ENCODE results near the gene OLA1.

The OLA1 gene

GRCh38 chr2:174117951-174118930 lies 130.1 kb downstream of the OLA1 start:
- DNase-seq, result no peak

DNA sequence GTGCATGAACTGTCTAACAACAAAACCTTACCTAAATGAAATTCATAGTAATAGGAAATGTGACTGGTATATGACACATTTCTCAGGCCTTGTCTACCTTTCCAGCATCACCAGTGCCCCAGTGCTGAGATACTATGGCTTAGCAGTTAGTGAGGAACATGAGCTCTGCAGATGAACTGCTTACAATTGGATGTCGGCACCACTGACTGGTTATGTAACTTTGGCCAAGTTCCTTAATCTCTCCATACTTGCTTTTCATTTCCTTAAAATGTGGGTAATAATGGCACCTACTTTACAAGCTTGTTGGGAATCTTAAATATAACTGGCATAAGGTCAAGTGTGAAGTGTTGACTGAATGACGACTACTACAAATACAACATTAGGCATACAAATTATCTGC lies 136.3 kb downstream of the OLA1 start:
- DNase-seq, result no peak

- DNase-seq, result no peak
Measured at GRCh38 chr2:174108579-174108978, 139.8 kb downstream of the OLA1 start.

- no peak for DNase-seq
Measured at GRCh38 chr2:174106736-174107135, 141.6 kb downstream of the OLA1 start.

GRCh38 chr2:174094542-174094941 lies 153.8 kb downstream of the OLA1 start:
- DNase-seq, result no peak

DNA sequence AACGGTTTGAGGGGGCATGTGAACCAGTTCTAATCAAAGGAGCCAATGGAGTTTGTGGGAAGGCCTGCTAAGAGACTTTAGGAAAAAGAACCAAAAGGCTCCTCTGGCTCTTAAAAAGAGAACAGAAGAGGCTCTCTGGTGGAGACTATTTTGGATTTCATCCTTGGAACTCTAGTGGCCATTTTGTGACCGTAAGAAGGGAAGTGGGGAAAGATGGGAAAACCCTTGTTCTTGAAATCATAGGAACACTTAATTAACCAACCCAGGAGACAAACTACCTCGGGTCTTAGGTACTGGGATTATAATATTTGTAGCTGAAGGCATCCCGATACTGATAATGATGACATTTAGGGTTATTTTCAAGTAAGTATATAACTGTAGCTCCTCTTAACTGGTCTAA lies 157.9 kb downstream of the OLA1 start:
- DNase-seq, result no peak

- no peak for DNase-seq
Measured at GRCh38 chr2:174088706-174089460, 159.4 kb downstream of the OLA1 start.

- DNase-seq, result no peak
Measured at GRCh38 chr2:174086708-174087107, 161.6 kb downstream of the OLA1 start.

- DNase-seq, result no peak
Measured at GRCh38 chr2:174085781-174086180, 162.6 kb downstream of the OLA1 start.

- no peak for DNase-seq
Measured at GRCh38 chr2:174083843-174084458, 164.4 kb downstream of the OLA1 start.

- DNase-seq, result no peak
Measured at GRCh38 chr2:174080672-174081121, 167.6 kb downstream of the OLA1 start.

GRCh38 chr2:174078275-174078674 lies 170.1 kb downstream of the OLA1 start:
- no peak for DNase-seq

DNA sequence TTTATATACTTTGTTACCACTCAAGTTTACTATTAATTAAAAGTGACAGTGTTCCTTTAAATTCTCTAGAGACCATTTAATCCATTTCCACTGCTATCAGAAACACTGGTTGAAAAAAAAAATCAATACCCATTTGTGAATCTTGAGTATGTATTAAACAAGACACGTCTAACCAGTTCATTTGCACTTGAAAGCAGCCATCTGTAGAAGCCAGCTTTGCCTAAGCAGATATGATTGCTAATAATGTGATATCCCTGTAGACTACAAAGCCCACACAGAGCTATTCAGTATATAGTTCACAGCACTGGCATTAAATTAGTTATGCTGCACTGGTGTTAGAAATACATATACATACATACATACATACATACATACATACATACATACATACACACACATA lies 171.4 kb downstream of the OLA1 start:
- DNase-seq, result no peak

DNA sequence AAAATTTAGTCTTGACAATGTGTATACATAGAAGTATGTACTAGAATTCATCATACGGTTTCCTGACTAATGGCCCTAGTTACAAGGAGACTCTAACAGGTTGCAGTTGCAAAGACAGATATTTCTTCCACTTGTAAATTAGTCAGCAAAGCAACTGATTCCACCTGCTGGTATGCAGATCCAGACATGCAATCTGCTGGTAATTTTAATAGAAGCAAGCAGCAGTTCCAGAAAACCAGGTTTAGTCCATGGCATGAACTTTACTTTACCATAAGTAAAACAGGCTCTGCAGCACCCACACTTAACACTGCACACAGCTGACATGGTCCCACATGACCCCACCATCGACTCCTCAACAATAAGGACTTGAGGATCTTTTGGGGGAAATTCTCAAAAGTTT lies 172.3 kb downstream of the OLA1 start:
- no peak for DNase-seq

DNA sequence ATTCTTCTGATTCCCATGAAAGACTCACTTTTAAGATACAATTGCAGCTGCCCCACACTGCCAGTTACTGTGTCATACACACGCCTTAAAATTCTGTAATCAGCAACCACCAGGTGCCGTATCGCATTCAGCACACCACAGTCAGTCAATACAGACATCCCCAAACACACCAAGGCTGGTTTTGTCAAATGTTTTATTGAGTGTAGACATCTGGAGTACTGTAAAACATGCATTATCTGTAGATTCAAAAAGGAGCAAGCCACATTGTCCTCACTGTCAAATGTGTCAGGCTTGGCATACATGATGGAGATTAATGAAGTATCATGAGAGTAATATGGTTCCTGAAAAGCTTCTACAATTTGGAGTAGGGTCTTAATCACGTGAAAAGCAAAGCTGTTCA lies 173.5 kb downstream of the OLA1 start:
- DNase-seq, result no peak

DNA sequence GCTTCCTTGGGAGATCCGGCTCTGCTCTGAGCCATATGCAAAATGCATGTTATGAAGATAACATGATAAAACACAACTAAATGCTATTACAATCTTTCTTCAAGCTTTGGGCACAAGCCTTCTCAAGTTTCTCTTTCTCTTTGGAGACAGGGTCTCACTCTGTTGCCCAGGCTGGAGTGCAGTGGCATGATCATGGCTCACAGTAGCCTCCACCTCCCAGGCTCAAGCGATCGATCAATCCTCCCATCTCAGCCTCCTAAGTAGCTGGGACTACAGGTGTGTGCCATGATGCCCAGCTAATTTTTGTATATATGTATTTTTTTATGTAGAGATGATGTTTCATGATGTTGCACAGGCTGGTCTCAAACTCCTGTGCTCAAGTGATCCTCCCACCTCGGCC lies 175.5 kb downstream of the OLA1 start:
- DNase-seq, result no peak

DNA sequence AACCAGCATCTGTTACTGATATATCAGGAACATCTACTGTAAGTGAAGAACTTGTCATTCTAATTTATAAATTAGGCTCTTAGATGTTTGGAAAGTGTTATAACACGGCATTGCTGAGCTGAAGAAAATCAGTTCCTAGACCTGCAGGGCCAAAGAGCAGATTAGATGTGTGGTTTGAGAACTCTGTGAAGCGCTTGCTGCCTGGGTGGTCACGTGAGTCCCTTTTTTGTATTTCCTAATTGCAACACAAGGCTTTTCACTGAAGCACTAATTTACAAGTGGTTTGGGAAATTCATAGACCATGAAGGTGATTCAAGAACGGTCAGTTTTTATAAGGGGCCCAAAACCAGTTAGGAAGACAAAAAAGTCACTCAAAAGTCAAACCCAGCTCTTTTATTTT lies 176.3 kb downstream of the OLA1 start:
- DNase-seq, result no peak

GRCh38 chr2:174071321-174071720 lies 177.0 kb downstream of the OLA1 start:
- no peak for DNase-seq

DNA sequence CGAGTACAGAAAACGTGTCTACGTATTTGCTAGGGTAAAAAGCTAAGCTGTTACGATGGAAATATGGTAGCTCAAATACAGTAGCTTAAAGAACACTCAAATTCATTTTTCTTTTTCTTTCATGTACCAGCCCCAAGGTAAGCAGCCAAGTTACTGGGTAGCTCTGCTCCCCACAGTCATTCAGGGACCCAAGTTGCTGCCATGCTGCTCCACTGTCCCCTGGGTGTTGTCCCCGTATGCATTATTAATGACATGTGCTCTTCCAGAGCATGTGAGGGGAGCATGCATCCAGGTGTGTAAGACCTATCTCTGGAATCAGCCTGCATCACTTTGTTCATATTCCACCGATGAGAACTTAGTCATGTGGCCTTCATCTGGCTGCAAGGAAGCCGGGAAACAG lies 178.1 kb downstream of the OLA1 start:
- DNase-seq, result no peak

DNA sequence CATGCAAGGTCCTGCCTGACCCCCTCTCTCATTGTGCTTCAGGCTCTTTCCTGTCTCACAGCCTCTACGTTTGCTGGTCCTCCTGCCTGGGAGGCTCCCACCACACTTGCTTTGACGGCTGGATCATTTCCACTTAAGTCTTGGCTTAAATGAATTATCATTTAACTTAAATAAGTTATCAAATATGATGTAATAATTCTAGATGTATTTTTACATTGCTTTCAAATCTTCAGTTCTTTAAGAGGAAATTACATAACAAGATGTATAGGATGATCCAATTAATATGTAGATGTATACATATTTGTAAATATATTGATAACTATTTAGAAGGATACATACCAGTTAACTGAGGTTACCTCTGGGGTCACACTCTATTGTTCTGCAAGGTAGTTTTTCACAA lies 180.5 kb downstream of the OLA1 start:
- no peak for DNase-seq

GRCh38 chr2:174066871-174067270 lies 181.5 kb downstream of the OLA1 start:
- DNase-seq, result no peak

GRCh38 chr2:174063492-174064092 lies 184.7 kb downstream of the OLA1 start:
- no peak for DNase-seq

DNA sequence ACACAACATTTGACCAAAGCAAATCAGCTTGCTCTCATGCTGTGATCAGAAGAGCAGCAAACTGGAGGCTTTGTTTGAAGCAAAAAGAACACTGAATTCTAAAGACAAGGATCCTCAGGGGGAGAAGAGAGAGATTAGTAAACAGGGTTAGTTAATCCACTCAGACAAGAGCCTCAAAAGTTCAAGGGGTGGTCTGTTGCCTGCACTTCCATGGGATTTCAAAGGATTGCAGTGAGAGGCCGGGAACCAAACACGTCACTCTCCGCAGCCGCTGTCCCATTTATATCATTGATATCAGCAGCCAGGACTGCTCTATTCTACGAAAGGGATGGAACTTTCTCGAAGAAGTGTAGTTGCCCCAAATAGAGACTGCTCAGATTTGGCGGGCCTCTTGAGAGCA lies 185.4 kb downstream of the OLA1 start:
- DNase-seq, result no peak
